PC-3 (cell line): ENCODE data around the gene MYO16. TPM values are rescaled to one million over a fixed set of nuclear protein-coding genes. Genes with fewer than 3 reads are reported as not detected.
A peak's percentile ranks its signal among the peaks of the same experiment; 100 is the strongest.

ENCODE experiments used
- ATAC-seq: fragments of 200-7000 bp; cut with Tn5 transposase; 2 replicates; pipeline ENCODE4 v1.9.1; 2020; ENCODE audit warnings: mild to moderate bottlenecking, moderate library complexity
- BruUV-seq: library from RNA; stranded (reverse); fragments of 400-500 nt; replicated peaks from 2 replicates; lab custom pipeline; 2021; lab: Mats Ljungman, UMichigan
- CTCF ChIA-PET: fragments of 300-600 bp; sonication (Branson Sonifier 250); formaldehyde crosslinking; loops from one replicate; lab custom pipeline; 2022; ENCODE audit warnings: antibody characterized with exemption; lab: Charles Lee
- POLR2A ChIA-PET: fragments of 300-600 bp; sonication (Branson Sonifier 250); formaldehyde crosslinking; loops from one replicate; lab custom pipeline; 2022; ENCODE audit warnings: antibody characterized with exemption; ENCODE audit not compliant: unreplicated experiment; lab: Charles Lee
- DNase-seq: peaks from one replicate; pipeline ENCODE4 v3.0.0-alpha.2; 2015
- H2AFZ ChIP-seq: fragments of 300-600 bp; sonication (generic); 2 replicates; pipeline ENCODE4 v1.6.0; 2016; ENCODE audit warnings: antibody characterized with exemption, low read length
- H3F3A ChIP-seq: fragments of 300-600 bp; sonication (generic); one replicate; pipeline ENCODE4 v1.6.0; 2017; ENCODE audit warnings: antibody characterized with exemption, low read length, control low read depth, mild to moderate bottlenecking; ENCODE audit not compliant: unreplicated experiment
- H3K27ac ChIP-seq: fragments of 300-600 bp; sonication (generic); 2 replicates; pipeline ENCODE4 v1.5.1; 2016; ENCODE audit warnings: mild to moderate bottlenecking, low read length
- H3K27me3 ChIP-seq: fragments of 300-600 bp; sonication (generic); 2 replicates; pipeline ENCODE4 v1.6.1; 2016; ENCODE audit warnings: low read length, mixed read lengths
- H3K36me3 ChIP-seq: fragments of 300-600 bp; sonication (generic); 2 replicates; pipeline ENCODE4 v1.6.1; 2016; ENCODE audit warnings: low read depth, mixed run types, low read length, mixed read lengths
- H3K4me1 ChIP-seq: fragments of 300-600 bp; sonication (generic); 2 replicates; pipeline ENCODE4 v1.5.1; 2016; ENCODE audit warnings: low read length; ENCODE audit not compliant: insufficient read depth
- H3K4me2 ChIP-seq: fragments of 300-600 bp; sonication (generic); 2 replicates; pipeline ENCODE4 v1.6.0; 2016; ENCODE audit warnings: low read length
- H3K4me3 ChIP-seq: fragments of 300-600 bp; sonication (generic); 2 replicates; pipeline ENCODE4 v1.5.1; 2016; ENCODE audit warnings: mild to moderate bottlenecking, low read length, mixed read lengths
- H3K79me2 ChIP-seq: fragments of 300-600 bp; sonication (generic); 2 replicates; pipeline ENCODE4 v1.6.1; 2017; ENCODE audit warnings: low read length, mixed read lengths
- H3K9ac ChIP-seq: fragments of 300-600 bp; sonication (generic); 2 replicates; pipeline ENCODE4 v1.6.0; 2016; ENCODE audit warnings: mild to moderate bottlenecking, low read length
- H3K9me2 ChIP-seq: fragments of 300-600 bp; sonication (generic); replicated peaks from 2 replicates; pipeline ENCODE4 v1.6.1; 2016; ENCODE audit warnings: mixed run types, low read length, mixed read lengths
- H3K9me3 ChIP-seq: fragments of 300-600 bp; sonication (generic); 2 replicates; pipeline ENCODE4 v1.6.1; 2016; ENCODE audit warnings: low read length, mixed read lengths
- H4K20me1 ChIP-seq: fragments of 300-600 bp; sonication (generic); 2 replicates; pipeline ENCODE4 v1.6.1; 2016; ENCODE audit warnings: low read length, mixed read lengths
- EZH2 ChIP-seq: fragments of 300-600 bp; sonication (generic); IDR thresholded peaks from one replicate; pipeline ENCODE4 v1.6.1; 2017; ENCODE audit warnings: antibody characterized with exemption, mild to moderate bottlenecking, low read length; ENCODE audit not compliant: unreplicated experiment
- EZH2phosphoT487 ChIP-seq: fragments of 300-600 bp; sonication (generic); IDR thresholded peaks from 2 replicates; pipeline ENCODE4 v1.6.1; 2018; ENCODE audit warnings: mild to moderate bottlenecking, antibody characterized with exemption, low read length, borderline replicate concordance
- intact Hi-C: fragments of 100-400 bp; cut with micrococcal nuclease; formaldehyde crosslinking; loops from 2 replicates; pipeline ENCODE4 v1.9.0; 2023
- total RNA-seq: library from RNA; depleted of rRNA; stranded (reverse); fragments of >200 nt; gene quantifications from 2 replicates; pipeline ENCODE4 v1.2.3, GENCODE V29; 2014
- TF ChIP-seq, protein P1 (sequence below): fragments of 300-600 bp; sonication (generic); conservative IDR thresholded peaks from 2 replicates; pipeline ENCODE4 v1.5.1; 2017; ENCODE audit warnings: antibody characterized with exemption, low read depth, mild to moderate bottlenecking, low read length

Gene MYO16
- total RNA-seq, 1 experiment from 2014 or later = not detected

DNA sequence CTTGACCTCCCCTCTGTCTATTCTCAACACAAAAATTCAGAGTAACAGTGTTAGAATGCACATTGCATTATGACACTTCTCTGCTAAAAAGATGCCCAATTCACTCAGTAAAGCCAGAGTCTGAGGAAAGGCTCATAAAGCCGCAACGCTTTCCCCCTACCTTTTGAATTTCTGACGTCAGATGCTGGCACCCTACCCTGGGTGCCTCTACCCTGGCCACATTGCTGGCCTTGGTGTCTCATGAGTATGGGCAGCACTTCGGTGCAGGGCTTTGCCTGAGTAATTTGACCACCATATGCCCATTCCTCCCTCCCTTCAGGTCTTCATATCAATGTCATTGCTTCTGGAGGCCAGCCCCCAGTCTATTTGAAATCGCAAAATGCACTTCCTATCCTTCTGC, 229.3 kb downstream of the MYO16 start:
- no peak overlapping the region for H3K9ac ChIP-seq
- intact Hi-C loops = no loop called here
- TF ChIP-seq EZH2 = no peak
- TF ChIP-seq, protein P1, sequence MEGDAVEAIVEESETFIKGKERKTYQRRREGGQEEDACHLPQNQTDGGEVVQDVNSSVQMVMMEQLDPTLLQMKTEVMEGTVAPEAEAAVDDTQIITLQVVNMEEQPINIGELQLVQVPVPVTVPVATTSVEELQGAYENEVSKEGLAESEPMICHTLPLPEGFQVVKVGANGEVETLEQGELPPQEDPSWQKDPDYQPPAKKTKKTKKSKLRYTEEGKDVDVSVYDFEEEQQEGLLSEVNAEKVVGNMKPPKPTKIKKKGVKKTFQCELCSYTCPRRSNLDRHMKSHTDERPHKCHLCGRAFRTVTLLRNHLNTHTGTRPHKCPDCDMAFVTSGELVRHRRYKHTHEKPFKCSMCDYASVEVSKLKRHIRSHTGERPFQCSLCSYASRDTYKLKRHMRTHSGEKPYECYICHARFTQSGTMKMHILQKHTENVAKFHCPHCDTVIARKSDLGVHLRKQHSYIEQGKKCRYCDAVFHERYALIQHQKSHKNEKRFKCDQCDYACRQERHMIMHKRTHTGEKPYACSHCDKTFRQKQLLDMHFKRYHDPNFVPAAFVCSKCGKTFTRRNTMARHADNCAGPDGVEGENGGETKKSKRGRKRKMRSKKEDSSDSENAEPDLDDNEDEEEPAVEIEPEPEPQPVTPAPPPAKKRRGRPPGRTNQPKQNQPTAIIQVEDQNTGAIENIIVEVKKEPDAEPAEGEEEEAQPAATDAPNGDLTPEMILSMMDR = no peak
- H4K20me1 ChIP-seq = no peaks in the 10 kb centered on the region
- DNase-seq = no peak
- H3K36me3 ChIP-seq = no peaks in the 10 kb centered on the region
- no peak overlapping the region for H3K4me3 ChIP-seq
- H3K9me3 ChIP-seq = no peaks in the 10 kb centered on the region
- H3K4me2 ChIP-seq = no peak overlapping the region
- H3F3A ChIP-seq = no peaks in the 10 kb centered on the region
- no peak overlapping the region for H2AFZ ChIP-seq
- no peaks in the 10 kb centered on the region for H3K79me2 ChIP-seq
- ChIA-PET POLR2A (no interaction called here), CTCF (no interaction called here)
- H3K27me3 ChIP-seq = peaks cover 10% of the 10 kb centered on the region; the same call in 1 of the 2 replicates
- no peaks in the 10 kb centered on the region for H3K9me2 ChIP-seq
- no peaks in the 10 kb centered on the region for H3K4me1 ChIP-seq
- ATAC-seq = no peak
- no TSS peak for BruUV-seq
- no peak overlapping the region for H3K27ac ChIP-seq

DNA sequence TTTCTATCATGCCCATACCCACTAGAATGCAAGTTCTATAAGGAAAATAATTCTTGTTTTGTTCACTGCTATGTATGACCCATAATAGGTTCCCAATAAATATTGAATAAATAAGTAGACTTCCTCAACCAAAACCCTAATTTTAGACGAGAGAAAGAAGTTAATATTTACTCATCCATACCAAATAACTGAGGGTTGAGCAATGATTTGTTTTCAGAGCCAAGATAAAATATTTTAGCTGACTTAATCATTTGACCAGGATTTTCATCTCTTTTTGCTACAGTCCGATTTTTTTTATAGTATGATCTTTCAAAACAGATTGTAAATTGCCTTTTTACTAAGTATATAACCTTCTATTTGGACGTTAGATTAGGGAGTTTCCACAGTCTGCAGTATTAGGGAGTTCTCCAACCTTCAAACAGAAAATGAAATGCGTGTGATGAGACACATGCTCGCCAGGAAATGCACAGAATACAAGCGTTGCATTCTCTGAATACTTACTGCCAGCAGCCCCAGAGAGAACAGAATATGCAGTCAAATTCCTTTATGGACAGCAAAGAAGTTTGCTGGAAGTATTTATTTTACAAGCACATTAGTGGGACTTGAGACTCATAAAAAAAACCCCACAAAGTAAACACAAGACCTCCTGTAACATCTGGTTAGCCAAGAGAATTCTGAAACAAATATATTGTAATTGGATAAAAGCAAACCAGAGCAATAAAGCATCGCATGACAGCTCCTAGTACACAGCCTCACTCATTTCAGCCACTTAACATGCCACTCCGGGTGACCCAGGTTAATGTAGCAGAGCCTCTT, 230.0 kb downstream of the MYO16 start:
- Histone ChIP-seq H3K27ac (no peak overlapping the region), H2AFZ (no peak overlapping the region), H3K4me3 (no peak overlapping the region), H3K9ac (no peak overlapping the region), H4K20me1 (no peaks in the 10 kb centered on the region), H3K9me3 (no peaks in the 10 kb centered on the region), H3K4me1 (no peaks in the 10 kb centered on the region), H3F3A (no peaks in the 10 kb centered on the region), H3K79me2 (no peaks in the 10 kb centered on the region), H3K4me2 (peak overlapping the region; percentile 25; the same call in 1 of the 2 replicates), H3K27me3 (peaks cover 10% of the 10 kb centered on the region; the same call in 1 of the 2 replicates), H3K9me2 (no peaks in the 10 kb centered on the region), H3K36me3 (no peaks in the 10 kb centered on the region)
- intact Hi-C loops = no loop called here
- TF ChIP-seq, protein P1 = no peak
- no peak for TF ChIP-seq EZH2phosphoT487
- ChIA-PET CTCF (no interaction called here), POLR2A (no interaction called here)
- no peak for ATAC-seq
- DNase-seq = peak; percentile 30
- BruUV-seq = no TSS peak

DNA sequence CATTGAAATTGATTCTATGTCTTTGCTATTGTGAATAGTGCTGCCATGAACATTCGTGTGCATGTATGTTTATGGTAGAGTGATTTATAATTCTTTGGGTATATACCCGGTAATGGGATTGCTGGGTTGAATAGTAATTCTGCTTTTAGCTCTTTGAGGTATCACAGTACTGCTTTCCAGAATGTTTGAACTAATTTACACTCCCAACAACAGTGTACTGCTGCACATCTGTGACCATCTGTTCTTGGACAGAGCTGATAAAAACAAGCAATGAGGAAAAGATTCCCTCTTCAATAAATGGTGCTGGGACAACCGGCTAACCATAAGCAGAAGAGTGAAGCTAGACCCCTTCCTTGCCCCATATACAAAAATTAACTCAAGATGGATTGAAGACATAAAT, 231.0 kb downstream of the MYO16 start:
- TF ChIP-seq EZH2 (no peak), EZH2phosphoT487 (no peak)
- TF ChIP-seq, protein P1 = no peak
- Histone ChIP-seq H4K20me1 (no peaks in the 10 kb centered on the region), H2AFZ (no peak overlapping the region), H3K9me3 (no peaks in the 10 kb centered on the region), H3K4me2 (no peak overlapping the region), H3K27me3 (peaks cover 10% of the 10 kb centered on the region; the same call in 1 of the 2 replicates), H3K36me3 (no peaks in the 10 kb centered on the region), H3K27ac (no peak overlapping the region), H3K9me2 (no peaks in the 10 kb centered on the region), H3K9ac (no peak overlapping the region), H3K4me1 (no peaks in the 10 kb centered on the region), H3F3A (no peaks in the 10 kb centered on the region), H3K4me3 (no peak overlapping the region), H3K79me2 (no peaks in the 10 kb centered on the region)
- ATAC-seq (no peak), DNase-seq (no peak)
- no TSS peak for BruUV-seq
- POLR2A ChIA-PET = no interaction called here
- CTCF ChIA-PET = no interaction called here
- intact Hi-C loops = no loop called here
